ENCODE results near the gene DISP2. TPM values are rescaled to one million over a fixed set of nuclear protein-coding genes. Genes with fewer than 3 reads are reported as not detected.

Gene DISP2
- total RNA-seq, 2 experiments from 2014 or later, result 0.02 to 0.05 TPM

GRCh38 chr15:40357246-40357645 lies 773 bp upstream of the DISP2 start:
- Mint-ChIP-seq H3K4me3 (no peak overlapping the region), H3K36me3 (no peaks in the 10 kb centered on the region), H3K4me1 (ENCODE audit: low read depth) (peaks cover 5% of the 10 kb centered on the region), H3K27me3 (no peaks in the 10 kb centered on the region), H3K9me3 (no peaks in the 10 kb centered on the region), H3K27ac (no peak overlapping the region)
- CTCF ChIA-PET, result interaction anchor here (1.0 to 3.3 kb wide), 7 partner anchors 11 to 232 kb away, joined by 3 to 21 read pairs (median 5); partner anchors contain the start of gene CCDC9B
- POLR2A ChIA-PET, result interaction anchor here (0.9 kb wide), 1 partner anchor 564 kb away, joined by 3 read pairs; no protein-coding TSS in a partner anchor
- DNase-seq, result no peak
- intact Hi-C loops (cut with micrococcal nuclease), result loop anchor here (5.0 kb wide), 1 partner anchor 35 kb away; the partner anchor contains the start of gene INAFM2

GRCh38 chr15:40358471-40359353 lies 693 bp downstream of the DISP2 start:
- peak overlapping the region; percentile 68 for H3K4me3 Mint-ChIP-seq
- no peak overlapping the region for H3K27ac Mint-ChIP-seq
- H3K36me3 Mint-ChIP-seq, result no peaks in the 10 kb centered on the region
- ChIA-PET CTCF (interaction anchor here (1.8 to 3.3 kb wide), 3 partner anchors 10 to 21 kb away, joined by 11 to 21 read pairs (median 15); no protein-coding TSS in a partner anchor), POLR2A (no interaction called here)
- peaks cover 5% of the 10 kb centered on the region for H3K4me1 Mint-ChIP-seq (ENCODE audit: low read depth)
- intact Hi-C loops (cut with micrococcal nuclease), result loop anchor here (1.0 to 5.0 kb wide), 2 partner anchors 10 to 36 kb away; partner anchors contain the start of gene INAFM2
- peak; percentile 39 for DNase-seq
- H3K27me3 Mint-ChIP-seq, result no peaks in the 10 kb centered on the region
- H3K9me3 Mint-ChIP-seq, result no peaks in the 10 kb centered on the region

GRCh38 chr15:40360015-40360414 lies 2.0 kb downstream of the DISP2 start:
- ChIA-PET POLR2A (no interaction called here), CTCF (interaction anchor here (0.8 kb wide), 1 partner anchor 22 kb away, joined by 3 read pairs; no protein-coding TSS in a partner anchor)
- Mint-ChIP-seq H3K9me3 (no peaks in the 10 kb centered on the region), H3K36me3 (no peaks in the 10 kb centered on the region), H3K27ac (no peak overlapping the region), H3K4me1 (ENCODE audit: low read depth) (peaks cover 5% of the 10 kb centered on the region), H3K27me3 (no peaks in the 10 kb centered on the region), H3K4me3 (no peak overlapping the region)
- intact Hi-C loops (cut with micrococcal nuclease), result no loop called here
- DNase-seq, result no peak

- Mint-ChIP-seq H3K27ac (no peak overlapping the region), H3K9me3 (no peaks in the 10 kb centered on the region), H3K27me3 (no peaks in the 10 kb centered on the region), H3K36me3 (no peaks in the 10 kb centered on the region), H3K4me3 (no peak overlapping the region), H3K4me1 (ENCODE audit: low read depth) (peaks cover 9% of the 10 kb centered on the region)
- ChIA-PET POLR2A (no interaction called here), CTCF (no interaction called here)
- DNase-seq, result no peak
- intact Hi-C loops (cut with micrococcal nuclease), result no loop called here
Measured at GRCh38 chr15:40361640-40362039, 3.6 kb downstream of the DISP2 start.

- CTCF ChIA-PET, result interaction anchor here (0.7 kb wide), 1 partner anchor 24 kb away, joined by 3 read pairs; no protein-coding TSS in a partner anchor
- no peak overlapping the region for H3K4me3 Mint-ChIP-seq
- intact Hi-C loops (cut with micrococcal nuclease), result no loop called here
- POLR2A ChIA-PET, result no interaction called here
- H3K4me1 Mint-ChIP-seq (ENCODE audit: low read depth), result peaks cover 20% of the 10 kb centered on the region
- H3K27ac Mint-ChIP-seq, result no peak overlapping the region
- H3K36me3 Mint-ChIP-seq, result no peaks in the 10 kb centered on the region
- no peaks in the 10 kb centered on the region for H3K9me3 Mint-ChIP-seq
- H3K27me3 Mint-ChIP-seq, result no peaks in the 10 kb centered on the region
- no peak for DNase-seq
Measured at GRCh38 chr15:40363611-40364010, 5.6 kb downstream of the DISP2 start.

- no peak overlapping the region for H3K4me3 Mint-ChIP-seq
- ChIA-PET POLR2A (no interaction called here), CTCF (no interaction called here)
- DNase-seq, result no peak
- intact Hi-C loops (cut with micrococcal nuclease), result no loop called here
- no peak overlapping the region for H3K27ac Mint-ChIP-seq
- no peaks in the 10 kb centered on the region for H3K36me3 Mint-ChIP-seq
- H3K9me3 Mint-ChIP-seq, result no peaks in the 10 kb centered on the region
- H3K4me1 Mint-ChIP-seq (ENCODE audit: low read depth), result peaks cover 16% of the 10 kb centered on the region
- no peaks in the 10 kb centered on the region for H3K27me3 Mint-ChIP-seq
Measured at GRCh38 chr15:40364251-40364650, 6.2 kb downstream of the DISP2 start.

- H3K36me3 Mint-ChIP-seq, result no peaks in the 10 kb centered on the region
- no peaks in the 10 kb centered on the region for H3K9me3 Mint-ChIP-seq
- DNase-seq, result no peak
- no peaks in the 10 kb centered on the region for H3K27me3 Mint-ChIP-seq
- H3K4me3 Mint-ChIP-seq, result no peak overlapping the region
- ChIA-PET POLR2A (no interaction called here), CTCF (interaction anchor here (1.0 to 5.2 kb wide), 3 partner anchors 23 to 57 kb away, joined by 4 to 49 read pairs (median 15); partner anchors contain the start of gene CCDC9B)
- no peak overlapping the region for H3K27ac Mint-ChIP-seq
- intact Hi-C loops (cut with micrococcal nuclease), result loop anchor here (5.0 kb wide), 1 partner anchor 72 kb away; no protein-coding TSS in a partner anchor
- peaks cover 16% of the 10 kb centered on the region for H3K4me1 Mint-ChIP-seq (ENCODE audit: low read depth)
Measured at GRCh38 chr15:40365016-40365415, 7.0 kb downstream of the DISP2 start.

GRCh38 chr15:40365624-40366456 lies 7.8 kb downstream of the DISP2 start:
- no peak for DNase-seq
- ChIA-PET POLR2A (no interaction called here), CTCF (interaction anchor here (1.0 to 5.2 kb wide), 6 partner anchors 17 to 56 kb away, joined by 4 to 49 read pairs (median 14); partner anchors contain the start of genes CCDC9B and KNSTRN)
- Mint-ChIP-seq H3K27me3 (no peaks in the 10 kb centered on the region), H3K9me3 (no peaks in the 10 kb centered on the region), H3K36me3 (no peaks in the 10 kb centered on the region), H3K4me3 (no peak overlapping the region), H3K4me1 (ENCODE audit: low read depth) (peaks cover 16% of the 10 kb centered on the region), H3K27ac (no peak overlapping the region)
- intact Hi-C loops (cut with micrococcal nuclease), result loop anchor here (5.0 kb wide), 1 partner anchor 71 kb away; no protein-coding TSS in a partner anchor

- intact Hi-C loops (cut with micrococcal nuclease), result loop anchor here (5.0 kb wide), 1 partner anchor 71 kb away; no protein-coding TSS in a partner anchor
- Mint-ChIP-seq H3K9me3 (no peaks in the 10 kb centered on the region), H3K27ac (no peak overlapping the region), H3K4me1 (ENCODE audit: low read depth) (peaks cover 16% of the 10 kb centered on the region), H3K36me3 (no peaks in the 10 kb centered on the region), H3K4me3 (peak overlapping the region; percentile 71), H3K27me3 (no peaks in the 10 kb centered on the region)
- DNase-seq, result no peak
- ChIA-PET POLR2A (no interaction called here), CTCF (interaction anchor here (0.7 to 5.2 kb wide), 9 partner anchors 9 to 56 kb away, joined by 3 to 49 read pairs (median 13); partner anchors contain the start of genes CCDC9B, DISP2 and KNSTRN)
Measured at GRCh38 chr15:40366457-40367370, 8.7 kb downstream of the DISP2 start.

- peaks cover 16% of the 10 kb centered on the region for H3K4me1 Mint-ChIP-seq (ENCODE audit: low read depth)
- ChIA-PET POLR2A (interaction anchor here (1.0 kb wide), 1 partner anchor 36 kb away, joined by 3 read pairs; no protein-coding TSS in a partner anchor), CTCF (interaction anchor here (0.7 to 5.2 kb wide), 14 partner anchors 10 to 77 kb away, joined by 3 to 49 read pairs (median 8); partner anchors contain the start of genes CCDC9B, DISP2, IVD and KNSTRN)
- H3K9me3 Mint-ChIP-seq, result no peaks in the 10 kb centered on the region
- H3K36me3 Mint-ChIP-seq, result no peaks in the 10 kb centered on the region
- H3K4me3 Mint-ChIP-seq, result peak overlapping the region; percentile 71
- H3K27me3 Mint-ChIP-seq, result no peaks in the 10 kb centered on the region
- intact Hi-C loops (cut with micrococcal nuclease), result loop anchor here (5.0 kb wide), 1 partner anchor 70 kb away; no protein-coding TSS in a partner anchor
- H3K27ac Mint-ChIP-seq, result peak overlapping the region; percentile 2
- no peak for DNase-seq
Measured at GRCh38 chr15:40367371-40367685, 9.3 kb downstream of the DISP2 start.
